Testis (tissue), 3 donors: ENCODE data around the gene GLYAT. TPM values are rescaled to one million over a fixed set of nuclear protein-coding genes. Genes with fewer than 3 reads are reported as not detected.

Source experiments
- DNase-seq: peaks from one replicate; pipeline ENCODE4 v3.0.0-alpha.2; 2019
- H3K27ac ChIP-seq, 2 donors: fragments of 200-600 bp; sonication (generic); one replicate each; pipeline ENCODE4 v1.5.1; 2019
- H3K27me3 ChIP-seq: fragments of 200-600 bp; sonication (generic); one replicate; pipeline ENCODE4 v1.5.1; 2019
- H3K36me3 ChIP-seq: fragments of 200-600 bp; sonication (generic); one replicate; pipeline ENCODE4 v1.5.1; 2017; ENCODE audit warnings: low read depth; ENCODE audit errors: missing control alignments
- H3K4me1 ChIP-seq: fragments of 200-600 bp; sonication (generic); one replicate; pipeline ENCODE4 v1.5.1; 2019
- H3K4me3 ChIP-seq, 2 donors: fragments of 200-600 bp; sonication (generic); one replicate each; pipeline ENCODE4 v1.5.1; 2017 to 2019
- H3K9me3 ChIP-seq: fragments of 200-600 bp; sonication (generic); one replicate; pipeline ENCODE4 v1.5.1; 2017
- POLR2A ChIP-seq: fragments of 450-650 bp; IDR thresholded peaks from one replicate; pipeline ENCODE4 v1.6.1; 2017; ENCODE audit warnings: antibody characterized with exemption, mild to moderate bottlenecking, moderate library complexity
- WGBS, 2 donors: methylation state at CpG; one replicate each; pipeline ENCODE4 v1.1.5; 2018; 5-methylcytosine and 5-hydroxymethylcytosine counted together
- intact Hi-C: fragments of 100-400 bp; cut with DNase I; formaldehyde crosslinking; loops from one replicate; pipeline ENCODE4 v1.15.1; 2023; ENCODE audit warnings: low total_unique reads
- polyA plus RNA-seq: library from polyadenylated mRNA; stranded (reverse); fragments of 350-450 nt; fragmentation: Illumina TruSeq; extraction: RNeasy Lipid Tissue Mini Kit (QIAGEN cat#74804); gene quantifications from one replicate; pipeline ENCODE4 v1.2.3, GENCODE V29; 2014; ENCODE audit warnings: low read depth, low replicate concordance; ENCODE audit not compliant: insufficient read depth
- total RNA-seq, 2 donors: library from RNA; depleted of rRNA; stranded (reverse); fragments of >200 nt; gene quantifications; one replicate each; pipeline ENCODE4 v1.2.3, GENCODE V29; 2016
- TF ChIP-seq, protein P1 (sequence below), 3 experiments: fragments of 450-650 bp in 2 of 3; fragments of 200-600 bp in 1 of 3; sonication (generic) in 1 of 3; IDR thresholded peaks; one replicate each; pipeline ENCODE4 v1.5.1; 2016 to 2019; ENCODE audit warnings: antibody characterized with exemption in 3 of 3, mild to moderate bottlenecking in 2 of 3, moderate library complexity in 1 of 3

The GLYAT gene
- total and polyA plus RNA-seq, 3 donors from 2014 or later: 1.0 to 1.9 TPM; not detected in 1

GRCh38 chr11:58741127-58741526 lies 9.4 kb upstream of the GLYAT start:
- DNase-seq: no peak
- Histone ChIP-seq H3K27ac (no peak overlapping the region), H3K27me3 (no peaks in the 10 kb centered on the region), H3K4me3 (no peak overlapping the region), H3K4me1 (no peaks in the 10 kb centered on the region), H3K36me3 (no peaks in the 10 kb centered on the region), H3K9me3 (no peaks in the 10 kb centered on the region)
- no peak for TF ChIP-seq POLR2A
- TF ChIP-seq, protein P1, sequence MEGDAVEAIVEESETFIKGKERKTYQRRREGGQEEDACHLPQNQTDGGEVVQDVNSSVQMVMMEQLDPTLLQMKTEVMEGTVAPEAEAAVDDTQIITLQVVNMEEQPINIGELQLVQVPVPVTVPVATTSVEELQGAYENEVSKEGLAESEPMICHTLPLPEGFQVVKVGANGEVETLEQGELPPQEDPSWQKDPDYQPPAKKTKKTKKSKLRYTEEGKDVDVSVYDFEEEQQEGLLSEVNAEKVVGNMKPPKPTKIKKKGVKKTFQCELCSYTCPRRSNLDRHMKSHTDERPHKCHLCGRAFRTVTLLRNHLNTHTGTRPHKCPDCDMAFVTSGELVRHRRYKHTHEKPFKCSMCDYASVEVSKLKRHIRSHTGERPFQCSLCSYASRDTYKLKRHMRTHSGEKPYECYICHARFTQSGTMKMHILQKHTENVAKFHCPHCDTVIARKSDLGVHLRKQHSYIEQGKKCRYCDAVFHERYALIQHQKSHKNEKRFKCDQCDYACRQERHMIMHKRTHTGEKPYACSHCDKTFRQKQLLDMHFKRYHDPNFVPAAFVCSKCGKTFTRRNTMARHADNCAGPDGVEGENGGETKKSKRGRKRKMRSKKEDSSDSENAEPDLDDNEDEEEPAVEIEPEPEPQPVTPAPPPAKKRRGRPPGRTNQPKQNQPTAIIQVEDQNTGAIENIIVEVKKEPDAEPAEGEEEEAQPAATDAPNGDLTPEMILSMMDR (IDR thresholded peaks at IDR 0.05): no peak
- WGBS, 2 donors: 93 to 96% methylated on average over 1 of the region's 1 CpG
- intact Hi-C loops: no loop called here

GRCh38 chr11:58740447-58740846 lies 8.7 kb upstream of the GLYAT start:
- 82 to 100% methylated on average over 1 to 4 of the region's 4 CpGs for WGBS, 2 donors
- Histone ChIP-seq H3K27ac (no peak overlapping the region), H3K4me3 (no peak overlapping the region), H3K27me3 (no peaks in the 10 kb centered on the region), H3K36me3 (no peaks in the 10 kb centered on the region), H3K4me1 (no peaks in the 10 kb centered on the region), H3K9me3 (no peaks in the 10 kb centered on the region)
- intact Hi-C loops: no loop called here
- no peak for TF ChIP-seq POLR2A
- TF ChIP-seq, protein P1 (IDR thresholded peaks at IDR 0.05): no peak
- DNase-seq: no peak

GRCh38 chr11:58739725-58740430 lies 8.1 kb upstream of the GLYAT start:
- intact Hi-C loops: no loop called here
- Histone ChIP-seq H3K4me3 (no peak overlapping the region), H3K27me3 (no peaks in the 10 kb centered on the region), H3K27ac (no peak overlapping the region), H3K9me3 (no peaks in the 10 kb centered on the region), H3K4me1 (no peaks in the 10 kb centered on the region), H3K36me3 (no peaks in the 10 kb centered on the region)
- 76 to 83% methylated on average over 3 of the region's 3 CpGs for WGBS, 2 donors
- TF ChIP-seq, protein P1 (IDR thresholded peaks at IDR 0.05): no peak
- no peak for TF ChIP-seq POLR2A
- DNase-seq: no peak

DNA sequence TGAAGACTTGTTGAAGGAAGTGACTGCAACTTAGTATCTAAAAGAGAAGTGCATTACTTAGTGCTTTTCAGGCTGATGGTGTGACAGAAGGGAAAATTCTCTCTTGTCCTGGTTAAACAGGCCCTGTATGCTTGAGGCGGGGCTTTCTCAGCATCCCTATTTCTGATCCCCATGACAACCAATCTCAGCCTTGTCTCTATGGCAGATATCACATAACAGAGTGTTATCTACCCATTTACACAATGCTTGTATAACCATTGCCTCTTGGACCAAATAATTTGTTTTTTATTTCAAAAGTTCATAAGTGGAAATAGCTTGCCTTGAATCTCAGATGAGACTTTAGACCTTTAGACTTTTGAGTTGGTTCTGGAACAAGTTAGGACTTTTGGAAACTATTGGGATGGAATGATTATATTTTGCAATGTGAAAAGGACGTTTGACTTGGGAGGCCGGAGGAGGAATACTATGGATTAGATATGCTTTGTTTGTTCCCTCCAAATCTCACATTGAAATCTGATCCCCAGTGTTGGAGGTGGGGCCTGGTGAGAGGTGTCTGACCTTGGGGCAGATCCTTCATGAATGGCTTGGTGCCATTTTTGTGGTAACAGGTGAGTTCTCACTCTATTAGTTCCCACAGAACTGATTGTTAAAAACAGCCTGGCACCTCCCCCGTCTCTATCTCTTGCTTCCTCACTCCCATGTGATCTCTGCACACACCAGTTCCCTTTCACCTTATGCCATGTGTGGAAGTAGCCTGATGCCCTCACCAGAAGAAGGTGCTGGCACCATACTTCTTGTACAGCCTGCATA lies 3.1 kb upstream of the GLYAT start:
- H3K27ac ChIP-seq: no peak overlapping the region
- H3K9me3 ChIP-seq: no peaks in the 10 kb centered on the region
- H3K4me1 ChIP-seq: no peaks in the 10 kb centered on the region
- TF ChIP-seq POLR2A: no peak
- TF ChIP-seq, protein P1 (IDR thresholded peaks at IDR 0.05): no peak
- no peaks in the 10 kb centered on the region for H3K27me3 ChIP-seq
- H3K36me3 ChIP-seq: no peaks in the 10 kb centered on the region
- intact Hi-C loops: no loop called here
- no peak overlapping the region for H3K4me3 ChIP-seq
- DNase-seq: no peak
- WGBS, 2 donors: 76 to 79% methylated on average over 4 of the region's 4 CpGs
